MM.1S (cell line): ENCODE results near the gene PRRG2.

ENCODE experiments used
- DNase-seq: peaks from one replicate; pipeline ENCODE4 v3.0.0-alpha.2; 2015
- H2AFZ ChIP-seq: fragments of 300-600 bp; sonication (generic); 2 replicates; pipeline ENCODE4 v1.6.0; 2016; ENCODE audit warnings: antibody characterized with exemption, low read length
- H3F3A ChIP-seq: fragments of 300-600 bp; sonication (generic); 2 replicates; pipeline ENCODE4 v1.6.1; 2016; ENCODE audit warnings: mild to moderate bottlenecking, antibody characterized with exemption, low read length, moderate library complexity, mixed read lengths; ENCODE audit not compliant: insufficient read depth
- H3K27ac ChIP-seq: fragments of 300-600 bp; sonication (generic); 2 replicates; pipeline ENCODE4 v1.5.1; 2016; ENCODE audit warnings: mild to moderate bottlenecking, low read length
- H3K27me3 ChIP-seq: fragments of 300-600 bp; sonication (generic); replicated peaks from 2 replicates; pipeline ENCODE4 v1.6.0; 2016; ENCODE audit warnings: low read length; ENCODE audit not compliant: insufficient read depth
- H3K36me3 ChIP-seq: fragments of 300-600 bp; sonication (generic); replicated peaks from 2 replicates; pipeline ENCODE4 v1.6.1; 2016; ENCODE audit warnings: mild to moderate bottlenecking, low read length, mixed read lengths; ENCODE audit not compliant: insufficient read depth
- H3K4me1 ChIP-seq: fragments of 300-600 bp; sonication (generic); 2 replicates; pipeline ENCODE4 v1.6.1; 2016; ENCODE audit warnings: low read length, mixed read lengths
- H3K4me2 ChIP-seq: fragments of 300-600 bp; sonication (generic); 2 replicates; pipeline ENCODE4 v1.6.0; 2016; ENCODE audit warnings: low read depth, low read length
- H3K4me3 ChIP-seq: fragments of 300-600 bp; sonication (generic); 2 replicates; pipeline ENCODE4 v1.5.1; 2016; ENCODE audit warnings: low read length, mixed read lengths
- H3K79me2 ChIP-seq: fragments of 300-600 bp; sonication (generic); 2 replicates; pipeline ENCODE4 v1.6.1; 2016; ENCODE audit warnings: mixed run types, low read length, mixed read lengths
- H3K9ac ChIP-seq: fragments of 300-600 bp; sonication (generic); 2 replicates; pipeline ENCODE4 v1.6.1; 2016; ENCODE audit warnings: low read length, mixed read lengths
- H3K9me2 ChIP-seq: fragments of 300-600 bp; sonication (generic); replicated peaks from 2 replicates; pipeline ENCODE4 v1.6.1; 2016; ENCODE audit warnings: mild to moderate bottlenecking, low read length, mixed read lengths; ENCODE audit not compliant: insufficient read depth
- H3K9me3 ChIP-seq: fragments of 300-600 bp; sonication (generic); replicated peaks from 2 replicates; pipeline ENCODE4 v1.6.1; 2016; ENCODE audit warnings: mild to moderate bottlenecking, low read length, mixed read lengths; ENCODE audit not compliant: insufficient read depth
- H4K20me1 ChIP-seq: fragments of 300-600 bp; sonication (generic); 2 replicates; pipeline ENCODE4 v1.6.1; 2016; ENCODE audit warnings: mild to moderate bottlenecking, low read length, moderate library complexity, mixed read lengths; ENCODE audit not compliant: insufficient read depth
- EZH2 ChIP-seq: fragments of 300-600 bp; sonication (generic); optimal IDR thresholded peaks from 2 replicates; pipeline ENCODE3; 2017; ENCODE audit warnings: low read depth, mild to moderate bottlenecking, antibody characterized with exemption, low read length, mixed read lengths
- EZH2phosphoT487 ChIP-seq: fragments of 300-600 bp; sonication (generic); IDR thresholded peaks from 2 replicates; pipeline ENCODE4 v1.6.1; 2018; ENCODE audit warnings: antibody characterized with exemption, low read length
- TF ChIP-seq, protein P1 (sequence below): fragments of 300-600 bp; sonication (generic); IDR thresholded peaks from 2 replicates; pipeline ENCODE4 v1.5.1; 2016; ENCODE audit warnings: antibody characterized with exemption, low read length, mixed read lengths

PRRG2 gene

DNA sequence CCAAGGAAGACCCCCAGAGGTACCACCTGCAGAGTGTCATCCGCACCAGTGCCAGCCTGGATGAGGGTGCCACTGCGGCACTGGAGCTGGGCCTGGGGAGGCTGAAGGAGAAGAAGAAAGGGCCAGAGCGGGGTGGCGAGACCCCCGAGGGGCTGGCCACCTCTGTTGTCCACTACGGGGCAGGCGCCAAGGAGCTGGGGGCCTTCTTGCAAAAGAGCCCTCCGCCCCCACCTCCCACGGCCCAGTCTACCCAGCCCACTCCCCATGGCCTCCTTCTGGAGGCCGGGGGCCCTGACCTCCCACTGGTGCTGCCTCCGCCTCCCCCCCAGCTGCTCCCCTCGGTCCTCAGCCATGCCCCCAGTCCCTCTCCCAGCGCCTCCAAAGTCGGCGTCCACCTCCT is 15.3 kb downstream of the PRRG2 start:
- no peak for DNase-seq
- Histone ChIP-seq H3K9ac (no peak overlapping the region), H3K36me3 (no peaks in the 10 kb centered on the region), H2AFZ (no peak overlapping the region), H3F3A (peaks cover 9% of the 10 kb centered on the region), H3K4me2 (no peak overlapping the region), H3K9me3 (no peaks in the 10 kb centered on the region), H3K9me2 (no peaks in the 10 kb centered on the region), H3K27ac (no peak overlapping the region), H3K4me1 (peaks cover 6% of the 10 kb centered on the region), H3K27me3 (no peaks in the 10 kb centered on the region), H4K20me1 (no peaks in the 10 kb centered on the region), H3K4me3 (no peak overlapping the region), H3K79me2 (peaks cover 57% of the 10 kb centered on the region)
- no peak for TF ChIP-seq EZH2
- TF ChIP-seq EZH2phosphoT487: no peak
- TF ChIP-seq, protein P1, sequence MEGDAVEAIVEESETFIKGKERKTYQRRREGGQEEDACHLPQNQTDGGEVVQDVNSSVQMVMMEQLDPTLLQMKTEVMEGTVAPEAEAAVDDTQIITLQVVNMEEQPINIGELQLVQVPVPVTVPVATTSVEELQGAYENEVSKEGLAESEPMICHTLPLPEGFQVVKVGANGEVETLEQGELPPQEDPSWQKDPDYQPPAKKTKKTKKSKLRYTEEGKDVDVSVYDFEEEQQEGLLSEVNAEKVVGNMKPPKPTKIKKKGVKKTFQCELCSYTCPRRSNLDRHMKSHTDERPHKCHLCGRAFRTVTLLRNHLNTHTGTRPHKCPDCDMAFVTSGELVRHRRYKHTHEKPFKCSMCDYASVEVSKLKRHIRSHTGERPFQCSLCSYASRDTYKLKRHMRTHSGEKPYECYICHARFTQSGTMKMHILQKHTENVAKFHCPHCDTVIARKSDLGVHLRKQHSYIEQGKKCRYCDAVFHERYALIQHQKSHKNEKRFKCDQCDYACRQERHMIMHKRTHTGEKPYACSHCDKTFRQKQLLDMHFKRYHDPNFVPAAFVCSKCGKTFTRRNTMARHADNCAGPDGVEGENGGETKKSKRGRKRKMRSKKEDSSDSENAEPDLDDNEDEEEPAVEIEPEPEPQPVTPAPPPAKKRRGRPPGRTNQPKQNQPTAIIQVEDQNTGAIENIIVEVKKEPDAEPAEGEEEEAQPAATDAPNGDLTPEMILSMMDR: no peak

DNA sequence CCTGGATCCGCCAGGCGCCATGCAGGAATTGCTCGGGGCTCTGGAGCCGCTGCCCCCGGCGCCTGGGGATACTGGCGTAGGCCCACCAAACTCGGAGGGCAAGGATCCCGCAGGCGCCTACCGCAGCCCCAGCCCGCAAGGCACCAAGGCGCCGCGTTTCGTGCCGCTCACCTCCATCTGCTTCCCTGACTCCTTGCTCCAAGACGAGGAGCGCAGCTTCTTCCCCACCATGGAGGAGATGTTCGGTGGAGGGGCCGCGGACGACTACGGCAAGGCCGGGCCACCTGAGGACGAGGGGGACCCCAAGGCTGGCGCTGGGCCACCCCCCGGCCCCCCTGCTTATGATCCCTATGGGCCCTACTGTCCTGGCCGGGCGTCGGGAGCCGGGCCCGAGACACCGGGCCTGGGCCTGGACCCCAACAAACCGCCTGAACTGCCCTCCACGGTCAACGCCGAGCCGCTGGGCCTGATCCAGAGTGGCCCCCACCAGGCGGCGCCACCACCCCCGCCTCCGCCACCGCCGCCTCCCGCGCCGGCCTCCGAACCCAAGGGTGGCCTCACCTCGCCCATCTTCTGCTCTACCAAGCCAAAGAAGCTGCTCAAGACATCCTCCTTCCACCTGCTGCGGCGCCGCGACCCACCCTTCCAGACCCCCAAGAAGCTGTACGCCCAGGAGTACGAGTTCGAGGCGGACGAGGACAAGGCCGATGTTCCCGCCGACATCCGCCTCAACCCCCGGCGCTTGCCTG is 16.0 kb downstream of the PRRG2 start:
- no peak overlapping the region for H3K9ac ChIP-seq
- no peaks in the 10 kb centered on the region for H3K9me3 ChIP-seq
- no peak overlapping the region for H3K4me3 ChIP-seq
- TF ChIP-seq EZH2: no peak
- no peak overlapping the region for H2AFZ ChIP-seq
- H3K79me2 ChIP-seq: peaks cover 55% of the 10 kb centered on the region
- peaks cover 6% of the 10 kb centered on the region for H3K4me1 ChIP-seq
- no peak overlapping the region for H3K4me2 ChIP-seq
- H3K9me2 ChIP-seq: no peaks in the 10 kb centered on the region
- no peak for DNase-seq
- no peak overlapping the region for H3K27ac ChIP-seq
- H3F3A ChIP-seq: peaks cover 4% of the 10 kb centered on the region
- no peaks in the 10 kb centered on the region for H3K27me3 ChIP-seq
- H3K36me3 ChIP-seq: no peaks in the 10 kb centered on the region
- no peaks in the 10 kb centered on the region for H4K20me1 ChIP-seq

DNA sequence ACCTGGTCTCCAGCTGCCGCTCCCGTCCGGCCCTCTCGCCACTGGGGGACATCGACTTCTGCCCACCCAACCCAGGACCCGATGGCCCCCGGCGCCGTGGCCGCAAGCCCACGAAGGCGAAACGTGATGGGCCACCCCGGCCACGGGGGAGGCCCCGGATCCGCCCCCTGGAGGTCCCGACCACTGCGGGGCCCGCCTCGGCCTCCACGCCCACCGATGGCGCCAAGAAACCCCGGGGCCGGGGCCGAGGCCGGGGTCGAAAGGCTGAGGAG is 16.5 kb downstream of the PRRG2 start:
- Histone ChIP-seq H3K4me2 (no peak overlapping the region), H2AFZ (no peak overlapping the region), H3F3A (peaks cover 4% of the 10 kb centered on the region), H3K9me3 (no peaks in the 10 kb centered on the region), H3K27ac (no peak overlapping the region), H3K9ac (no peak overlapping the region), H3K27me3 (no peaks in the 10 kb centered on the region), H3K4me3 (no peak overlapping the region), H3K79me2 (peaks cover 54% of the 10 kb centered on the region), H4K20me1 (no peaks in the 10 kb centered on the region), H3K9me2 (no peaks in the 10 kb centered on the region), H3K4me1 (peaks cover 6% of the 10 kb centered on the region), H3K36me3 (no peaks in the 10 kb centered on the region)
- TF ChIP-seq EZH2 (no peak), EZH2phosphoT487 (no peak)
- TF ChIP-seq, protein P1: no peak
- no peak for DNase-seq

DNA sequence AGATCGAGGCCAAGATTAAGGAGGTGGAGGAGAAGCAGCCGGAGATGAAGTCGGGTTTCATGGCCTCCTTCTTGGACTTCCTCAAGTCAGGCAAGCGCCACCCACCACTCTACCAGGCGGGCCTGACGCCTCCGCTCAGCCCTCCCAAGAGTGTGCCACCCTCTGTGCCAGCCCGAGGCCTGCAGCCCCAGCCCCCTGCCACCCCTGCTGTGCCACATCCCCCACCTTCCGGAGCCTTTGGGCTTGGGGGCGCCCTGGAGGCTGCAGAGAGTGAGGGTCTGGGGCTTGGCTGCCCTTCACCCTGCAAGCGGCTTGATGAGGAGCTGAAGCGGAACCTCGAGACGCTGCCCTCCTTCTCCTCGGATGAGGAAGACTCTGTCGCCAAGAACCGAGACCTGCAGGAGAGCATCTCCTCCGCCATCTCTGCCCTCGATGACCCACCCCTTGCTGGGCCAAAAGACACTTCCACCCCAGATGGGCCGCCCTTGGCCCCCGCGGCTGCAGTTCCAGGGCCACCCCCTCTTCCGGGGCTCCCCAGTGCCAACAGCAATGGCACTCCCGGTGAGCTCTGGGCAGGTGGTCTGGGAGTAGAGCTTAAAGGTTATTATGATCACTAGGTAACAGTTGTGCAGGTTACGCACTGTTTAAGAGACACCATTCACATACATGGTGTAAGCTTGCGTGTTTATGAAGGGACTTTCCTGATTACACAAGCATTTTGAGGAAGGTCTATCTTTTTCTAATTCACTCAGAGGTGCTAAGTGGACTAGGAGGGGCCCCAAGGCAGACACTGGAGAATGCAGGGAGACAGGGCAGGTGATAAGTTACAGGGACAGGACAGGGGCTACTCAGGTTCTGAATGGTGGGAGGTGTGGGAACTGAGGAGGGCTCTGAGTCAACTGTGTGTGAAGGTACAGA is 18.5 kb downstream of the PRRG2 start:
- Histone ChIP-seq H3K9me2 (no peaks in the 10 kb centered on the region), H3K36me3 (no peaks in the 10 kb centered on the region), H3K4me2 (no peak overlapping the region), H3K4me3 (no peak overlapping the region), H3K4me1 (no peaks in the 10 kb centered on the region), H3K9me3 (no peaks in the 10 kb centered on the region), H3K27me3 (no peaks in the 10 kb centered on the region), H3K79me2 (peaks cover 49% of the 10 kb centered on the region), H3F3A (no peaks in the 10 kb centered on the region), H3K27ac (no peak overlapping the region), H3K9ac (no peak overlapping the region), H2AFZ (no peak overlapping the region), H4K20me1 (no peaks in the 10 kb centered on the region)
- DNase-seq: no peak
- no peak for TF ChIP-seq EZH2phosphoT487
